ENCODE measurements around the gene UBE2D1.
"Not testable (repeated sequence)": the region's sequence is repeated elsewhere in the genome, so short reads cannot be mapped to it uniquely, and the experiment has no call there.

UBE2D1 gene

GRCh38 chr10:58384544-58384998, 49.8 kb downstream of the UBE2D1 start:
- DNase-seq: no peak

GRCh38 chr10:58384999-58385783, 50.4 kb downstream of the UBE2D1 start, which contains the start of gene TFAM:
Gene TFAM, plus strand, starts transcription at chr10:58385410. Its CDS starts 138 bp downstream, at chr10:58385548.
- peak; percentile 99 for DNase-seq

- peak; percentile 40 for DNase-seq
Observed at GRCh38 chr10:58385784-58386112, 50.9 kb downstream of the UBE2D1 start.

- DNase-seq: no peak
Observed at GRCh38 chr10:58389024-58389423, 54.2 kb downstream of the UBE2D1 start.

- no peak for DNase-seq
Observed at GRCh38 chr10:58393317-58393716, 58.5 kb downstream of the UBE2D1 start.

GRCh38 chr10:58394471-58394870, 59.7 kb downstream of the UBE2D1 start:
- no peak for DNase-seq

GRCh38 chr10:58396057-58396456, 61.3 kb downstream of the UBE2D1 start:
- no peak for DNase-seq

- DNase-seq: no peak
Observed at GRCh38 chr10:58397830-58398229, 63.0 kb downstream of the UBE2D1 start.

GRCh38 chr10:58399410-58399809, 64.6 kb downstream of the UBE2D1 start:
- DNase-seq: no peak

GRCh38 chr10:58400609-58401008, 65.8 kb downstream of the UBE2D1 start:
- DNase-seq: no peak

- no peak for DNase-seq
Observed at GRCh38 chr10:58404001-58404400, 69.2 kb downstream of the UBE2D1 start.

GRCh38 chr10:58409956-58410610, 75.3 kb downstream of the UBE2D1 start:
- DNase-seq: no peak

GRCh38 chr10:58412502-58412961, 77.7 kb downstream of the UBE2D1 start:
- DNase-seq: no peak

GRCh38 chr10:58414270-58415041, 79.7 kb downstream of the UBE2D1 start:
- no peak for DNase-seq

- no peak for DNase-seq
Observed at GRCh38 chr10:58415757-58416156, 81.0 kb downstream of the UBE2D1 start.

GRCh38 chr10:58417902-58418301, 83.1 kb downstream of the UBE2D1 start:
- DNase-seq: not testable (repeated sequence)

Data from stimulated activated CD8-positive, alpha-beta memory T cell treated with anti-CD3 and anti-CD28 coated beads, Interleukin-4, amount 100 ng/mL, for 48 hours (primary cell).